Spleen (tissue), 7 donors: ENCODE results near the gene OR6C76.

Experiments
- CTCF ChIP-seq, 11 experiments: fragments of 200-600 bp in 7 of 11; fragments of 450-650 bp in 4 of 11; sonication (generic) in 4 of 11; IDR thresholded peaks in 8 of 11; conservative IDR thresholded peaks in 3 of 11; 1 replicate in 7 of 11; 2 replicates in 4 of 11; pipeline versions ENCODE4 v1.4.0 to v1.8.0; 2016 to 2021; ENCODE audit warnings: antibody characterized with exemption in 11 of 11, inconsistent platforms in 4 of 11, mild to moderate bottlenecking in 1 of 11
- POLR2A ChIP-seq, 3 donors: fragments of 450-650 bp; IDR thresholded peaks; one replicate each; pipeline ENCODE4 v1.5.1; 2017; ENCODE audit warnings: antibody characterized with exemption in 3 of 3, mild to moderate bottlenecking in 1 of 3
- POLR2AphosphoS5 ChIP-seq, 3 donors: sonication (generic); formaldehyde crosslinking; IDR thresholded peaks; one replicate each; pipeline ENCODE4 v1.5.1; 2017; ENCODE audit warnings: antibody characterized with exemption in 3 of 3
- donor health status: DM: no; HTN: no; CAD: no; lungs with moderate emphysema.
- donor health status: DM: no; HTN: no; CAD: no.
- donor health status: DM: no; HTN: no; CAD: no.

GRCh38 chr12:55407866-55408265 is 18.2 kb upstream of the OR6C76 start:
- TF ChIP-seq CTCF (IDR thresholded peaks at IDR 0.05 in 8 of 11, conservative IDR thresholded peaks at IDR 0.05 in 3 of 11), result no peak
- no peak for TF ChIP-seq POLR2A (IDR thresholded peaks at IDR 0.05)
- no peak for TF ChIP-seq POLR2AphosphoS5 (IDR thresholded peaks at IDR 0.05)
